Activated T-helper 1 cell treated with Interleukin-2 at 50 U/mL for 16 hours (primary cell): ENCODE results near the gene CLCA1.

Source experiments
- DNase-seq: peaks from one replicate; pipeline ENCODE4 v3.0.0-alpha.2; 2020; ENCODE audit warnings: low read depth

Gene CLCA1

GRCh38 chr1:86503406-86504136, 34.8 kb downstream of the CLCA1 start:
- no peak for DNase-seq

GRCh38 chr1:86504137-86504479, 35.4 kb downstream of the CLCA1 start:
- DNase-seq: no peak

- no peak for DNase-seq
Observed at GRCh38 chr1:86504895-86505563, 36.3 kb downstream of the CLCA1 start.

GRCh38 chr1:86505564-86505902, 36.8 kb downstream of the CLCA1 start:
- DNase-seq: no peak

GRCh38 chr1:86507935-86508582, 39.3 kb downstream of the CLCA1 start:
- no peak for DNase-seq

- no peak for DNase-seq
Observed at GRCh38 chr1:86508583-86508969, 39.8 kb downstream of the CLCA1 start.

GRCh38 chr1:86515597-86515996, 46.9 kb downstream of the CLCA1 start:
- DNase-seq: no peak

- DNase-seq: no peak
Observed at GRCh38 chr1:86516335-86516734, 47.6 kb downstream of the CLCA1 start.

GRCh38 chr1:86517336-86517735, 48.6 kb downstream of the CLCA1 start:
- DNase-seq: no peak

GRCh38 chr1:86520789-86521521, 52.2 kb downstream of the CLCA1 start:
- no peak for DNase-seq

GRCh38 chr1:86521522-86521891, 52.8 kb downstream of the CLCA1 start:
- no peak for DNase-seq

- DNase-seq: no peak
Observed at GRCh38 chr1:86522240-86522639, 53.5 kb downstream of the CLCA1 start.

- no peak for DNase-seq
Observed at GRCh38 chr1:86523670-86524354, 55.1 kb downstream of the CLCA1 start.

- no peak for DNase-seq
Observed at GRCh38 chr1:86527306-86527705, 58.6 kb downstream of the CLCA1 start.

GRCh38 chr1:86530211-86530845, 61.6 kb downstream of the CLCA1 start:
- no peak for DNase-seq

- no peak for DNase-seq
Observed at GRCh38 chr1:86537928-86538695, 69.4 kb downstream of the CLCA1 start.

GRCh38 chr1:86538775-86539174, 70.0 kb downstream of the CLCA1 start:
- DNase-seq: no peak

GRCh38 chr1:86541859-86542258, 73.1 kb downstream of the CLCA1 start:
- no peak for DNase-seq

- no peak for DNase-seq
Observed at GRCh38 chr1:86542631-86543030, 73.9 kb downstream of the CLCA1 start.

GRCh38 chr1:86546787-86547221, 78.1 kb downstream of the CLCA1 start, which contains the start of gene CLCA4:
CLCA4 (plus strand) TSS chr1:86547078; CDS start chr1:86547120, 42 bp downstream.
- no peak for DNase-seq

- DNase-seq: no peak
Observed at GRCh38 chr1:86548839-86549238, 80.1 kb downstream of the CLCA1 start.
